GM23338 (cell line): Measurements from ENCODE around the gene MRPL23. TPM values are rescaled to one million over a fixed set of nuclear protein-coding genes. Genes with fewer than 3 reads are reported as not detected.

ENCODE experiments used
- ATAC-seq: fragments of 200-7000 bp; cut with Tn5 transposase; 3 replicates; pipeline ENCODE4 v1.9.1; 2020
- DNase-seq: peaks from one replicate; pipeline ENCODE4 v3.0.0-alpha.2; 2015; ENCODE audit warnings: low spot score
- H2AFZ ChIP-seq: fragments of 200-600 bp; sonication (generic); 2 replicates; pipeline ENCODE4 v1.8.0; 2016; ENCODE audit warnings: antibody characterized with exemption, mild to moderate bottlenecking, moderate library complexity
- H3F3A ChIP-seq: fragments of 200-600 bp; sonication (generic); replicated peaks from 2 replicates; pipeline ENCODE4 v1.8.0; 2017; ENCODE audit warnings: antibody characterized with exemption, mixed run types, low read depth
- H3K27ac ChIP-seq: fragments of 200-600 bp; sonication (generic); 2 replicates; pipeline ENCODE4 v1.6.1; 2016; ENCODE audit warnings: low read depth
- H3K27me3 ChIP-seq: fragments of 200-600 bp; sonication (generic); 2 replicates; pipeline ENCODE4 v1.8.0; 2016; ENCODE audit warnings: mild to moderate bottlenecking, mixed run types, moderate library complexity; ENCODE audit not compliant: insufficient read depth
- H3K36me3 ChIP-seq: fragments of 200-600 bp; sonication (generic); 2 replicates; pipeline ENCODE4 v1.8.0; 2016; ENCODE audit warnings: mild to moderate bottlenecking; ENCODE audit not compliant: insufficient read depth
- H3K4me1 ChIP-seq: fragments of 200-600 bp; sonication (generic); 2 replicates; pipeline ENCODE4 v1.8.0; 2016; ENCODE audit warnings: mild to moderate bottlenecking, moderate library complexity; ENCODE audit not compliant: insufficient read depth
- H3K4me2 ChIP-seq: fragments of 200-600 bp; sonication (generic); 2 replicates; pipeline ENCODE4 v1.7.1; 2017; ENCODE audit warnings: mixed run types
- H3K4me3 ChIP-seq: fragments of 200-600 bp; sonication (generic); 2 replicates; pipeline ENCODE4 v1.6.1; 2016; ENCODE audit warnings: mixed run types
- H3K79me2 ChIP-seq: fragments of 200-600 bp; sonication (generic); replicated peaks from 2 replicates; pipeline ENCODE4 v1.8.0; 2017; ENCODE audit warnings: mild to moderate bottlenecking; ENCODE audit not compliant: insufficient read depth
- H3K9me2 ChIP-seq: fragments of 200-600 bp; sonication (generic); 2 replicates; pipeline ENCODE4 v1.8.0; 2017; ENCODE audit not compliant: insufficient read depth
- H4K20me1 ChIP-seq: fragments of 200-600 bp; sonication (generic); replicated peaks from 2 replicates; pipeline ENCODE4 v1.8.0; 2017; ENCODE audit warnings: mild to moderate bottlenecking; ENCODE audit not compliant: insufficient read depth
- H3K27ac Mint-ChIP-seq: 2 replicates; pipeline ENCODE4 v1.8.0; 2020; ENCODE audit warnings: inconsistent platforms, mild to moderate bottlenecking, moderate library complexity, mixed read lengths
- H3K27me3 Mint-ChIP-seq: 3 replicates; pipeline ENCODE4 v1.8.0; 2022; ENCODE audit warnings: low read depth, mild to moderate bottlenecking, moderate library complexity, mixed read lengths, inconsistent platforms; ENCODE audit not compliant: insufficient read depth, poor library complexity
- H3K36me3 Mint-ChIP-seq: 3 replicates; pipeline ENCODE4 v1.8.0; 2021; ENCODE audit warnings: low read depth, mild to moderate bottlenecking, inconsistent platforms, moderate library complexity, mixed read lengths
- H3K4me1 Mint-ChIP-seq: 3 replicates; pipeline ENCODE4 v1.8.0; 2020; ENCODE audit warnings: mild to moderate bottlenecking, inconsistent platforms, mixed read lengths
- H3K4me3 Mint-ChIP-seq: 3 replicates; pipeline ENCODE4 v1.8.0; 2021; ENCODE audit warnings: moderate library complexity, mild to moderate bottlenecking, inconsistent platforms, mixed read lengths
- H3K9me3 Mint-ChIP-seq: 3 replicates; pipeline ENCODE4 v1.8.0; 2020; ENCODE audit warnings: moderate library complexity, mild to moderate bottlenecking, inconsistent platforms, mixed read lengths
- CREB1 ChIP-seq: fragments of 250-450 bp; sonication (Bioruptor Pico); IDR thresholded peaks from 2 replicates; pipeline ENCODE4 v1.5.0; 2020; ENCODE audit warnings: low read depth, mild to moderate bottlenecking, moderate library complexity
- EZH2 ChIP-seq: fragments of 200-600 bp; sonication (generic); IDR thresholded peaks from one replicate; pipeline ENCODE4 v1.8.0; 2017; ENCODE audit warnings: antibody characterized with exemption, mild to moderate bottlenecking, low read depth; ENCODE audit not compliant: unreplicated experiment
- EZH2phosphoT487 ChIP-seq: fragments of 200-600 bp; sonication (generic); IDR thresholded peaks from one replicate; pipeline ENCODE4 v1.8.1; 2018; ENCODE audit warnings: antibody characterized with exemption; ENCODE audit not compliant: unreplicated experiment
- JUNB ChIP-seq: IDR thresholded peaks from one replicate; pipeline ENCODE4 v1.6.1; 2016; ENCODE audit warnings: antibody characterized with exemption; ENCODE audit not compliant: unreplicated experiment
- NANOG ChIP-seq: IDR thresholded peaks from 2 replicates; pipeline ENCODE4 v1.6.1; 2016; ENCODE audit warnings: antibody characterized with exemption, borderline replicate concordance
- POLR2AphosphoS5 ChIP-seq: IDR thresholded peaks from 2 replicates; pipeline ENCODE4 v1.6.1; 2016; ENCODE audit warnings: antibody characterized with exemption, low read depth
- STAT1 ChIP-seq: IDR thresholded peaks from one replicate; pipeline ENCODE4 v1.6.1; 2016; ENCODE audit warnings: antibody characterized with exemption; ENCODE audit not compliant: unreplicated experiment
- ZNF114 ChIP-seq: fragments of 250-450 bp; sonication (Bioruptor Pico); IDR thresholded peaks from 2 replicates; pipeline ENCODE4 v1.5.0; 2020; ENCODE audit warnings: mild to moderate bottlenecking, moderate library complexity
- ZNF331 ChIP-seq: fragments of 250-450 bp; sonication (Bioruptor Pico); IDR thresholded peaks from 2 replicates; pipeline ENCODE4 v1.5.0; 2020; ENCODE audit warnings: low read depth, mild to moderate bottlenecking, moderate library complexity
- polyA plus RNA-seq: library from polyadenylated mRNA; unstranded; fragments of >200 nt; fragmentation: Nextera tagmentation; extraction: Ambion mirVana; gene quantifications from 2 replicates; pipeline ENCODE4 v1.2.1, GENCODE V29; 2016
- total RNA-seq: library from RNA; depleted of rRNA; stranded (reverse); fragments of >200 nt; shearing (Covaris generic); gene quantifications from 2 replicates; pipeline ENCODE4 v1.2.3, GENCODE V29; 2014
- TF ChIP-seq, protein P1 (sequence below), 2 experiments: fragments of 200-600 bp in 1 of 2; sonication (generic) in 1 of 2; conservative IDR thresholded peaks; 2 replicates each; pipeline versions ENCODE4 v1.5.1 to v1.6.1; 2016 to 2017; ENCODE audit warnings: antibody characterized with exemption in 2 of 2, low read depth in 2 of 2, mild to moderate bottlenecking in 2 of 2, moderate library complexity in 1 of 2
- TF ChIP-seq, protein P2 (sequence below): IDR thresholded peaks from 2 replicates; pipeline ENCODE4 v1.6.1; 2016; ENCODE audit warnings: antibody characterized with exemption
- TF ChIP-seq, protein P3 (sequence below): fragments of 250-450 bp; sonication (Bioruptor Pico); IDR thresholded peaks from 2 replicates; pipeline ENCODE4 v1.5.0; 2020; ENCODE audit warnings: mild to moderate bottlenecking, moderate library complexity
- TF ChIP-seq, protein P4 (sequence below): IDR thresholded peaks from one replicate; pipeline ENCODE4 v1.6.1; 2018; ENCODE audit warnings: antibody characterized with exemption; ENCODE audit not compliant: unreplicated experiment

The MRPL23 gene
- total and polyA plus RNA-seq, 2 experiments from 2014 or later, result 84.7 to 91.5 TPM

DNA sequence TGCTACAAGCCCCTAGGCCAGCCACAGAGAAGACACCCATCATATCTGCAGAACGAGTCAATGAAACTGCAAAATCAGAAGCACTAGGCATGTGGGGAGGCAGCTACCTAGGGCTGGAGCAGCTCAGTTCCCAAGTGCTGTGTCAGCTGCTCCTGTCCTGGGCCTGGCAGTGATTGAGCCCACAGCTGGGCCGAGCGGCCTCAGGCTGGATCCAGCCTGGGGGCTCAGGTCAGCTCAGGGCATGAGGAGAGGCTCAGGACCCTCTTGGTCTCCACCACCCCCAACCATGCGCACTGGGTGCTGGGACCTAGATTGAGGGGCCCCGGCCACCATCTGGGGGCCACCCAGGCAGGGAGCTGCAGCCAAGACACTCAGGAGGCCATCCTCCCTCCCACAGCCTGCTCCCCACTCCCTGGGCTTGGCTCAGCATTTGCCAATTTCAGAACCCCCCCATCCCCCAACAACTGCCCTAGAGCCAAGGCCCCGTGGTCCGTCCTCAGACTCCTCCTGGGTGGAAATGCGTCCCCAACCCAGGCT is 30.1 kb upstream of the MRPL23 start:
- no peaks in the 10 kb centered on the region; the same call in 2 of the 3 replicates for H3K36me3 Mint-ChIP-seq
- Histone ChIP-seq H3F3A (no peaks in the 10 kb centered on the region), H3K4me2 (no peak overlapping the region), H2AFZ (no peak overlapping the region), H3K4me1 (no peaks in the 10 kb centered on the region), H3K4me3 (no peak overlapping the region), H4K20me1 (no peaks in the 10 kb centered on the region), H3K79me2 (no peaks in the 10 kb centered on the region), H3K9me2 (no peaks in the 10 kb centered on the region), H3K27me3 (no peaks in the 10 kb centered on the region), H3K27ac (no peak overlapping the region), H3K36me3 (no peaks in the 10 kb centered on the region)
- H3K27me3 Mint-ChIP-seq, result peaks cover 5% of the 10 kb centered on the region
- ATAC-seq, result no peak
- H3K4me3 Mint-ChIP-seq, result no peak overlapping the region
- no peaks in the 10 kb centered on the region for H3K4me1 Mint-ChIP-seq
- no peak overlapping the region for H3K27ac Mint-ChIP-seq
- DNase-seq, result no peak
- TF ChIP-seq ZNF331 (CRISPR knock-in tag), result no peak
- no peak for TF ChIP-seq ZNF114 (CRISPR knock-in tag)
- TF ChIP-seq, protein P1, sequence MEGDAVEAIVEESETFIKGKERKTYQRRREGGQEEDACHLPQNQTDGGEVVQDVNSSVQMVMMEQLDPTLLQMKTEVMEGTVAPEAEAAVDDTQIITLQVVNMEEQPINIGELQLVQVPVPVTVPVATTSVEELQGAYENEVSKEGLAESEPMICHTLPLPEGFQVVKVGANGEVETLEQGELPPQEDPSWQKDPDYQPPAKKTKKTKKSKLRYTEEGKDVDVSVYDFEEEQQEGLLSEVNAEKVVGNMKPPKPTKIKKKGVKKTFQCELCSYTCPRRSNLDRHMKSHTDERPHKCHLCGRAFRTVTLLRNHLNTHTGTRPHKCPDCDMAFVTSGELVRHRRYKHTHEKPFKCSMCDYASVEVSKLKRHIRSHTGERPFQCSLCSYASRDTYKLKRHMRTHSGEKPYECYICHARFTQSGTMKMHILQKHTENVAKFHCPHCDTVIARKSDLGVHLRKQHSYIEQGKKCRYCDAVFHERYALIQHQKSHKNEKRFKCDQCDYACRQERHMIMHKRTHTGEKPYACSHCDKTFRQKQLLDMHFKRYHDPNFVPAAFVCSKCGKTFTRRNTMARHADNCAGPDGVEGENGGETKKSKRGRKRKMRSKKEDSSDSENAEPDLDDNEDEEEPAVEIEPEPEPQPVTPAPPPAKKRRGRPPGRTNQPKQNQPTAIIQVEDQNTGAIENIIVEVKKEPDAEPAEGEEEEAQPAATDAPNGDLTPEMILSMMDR (conservative IDR thresholded peaks at IDR 0.05; ENCODE audit: low read depth in 2 of 2), result no peak
- TF ChIP-seq, protein P2, sequence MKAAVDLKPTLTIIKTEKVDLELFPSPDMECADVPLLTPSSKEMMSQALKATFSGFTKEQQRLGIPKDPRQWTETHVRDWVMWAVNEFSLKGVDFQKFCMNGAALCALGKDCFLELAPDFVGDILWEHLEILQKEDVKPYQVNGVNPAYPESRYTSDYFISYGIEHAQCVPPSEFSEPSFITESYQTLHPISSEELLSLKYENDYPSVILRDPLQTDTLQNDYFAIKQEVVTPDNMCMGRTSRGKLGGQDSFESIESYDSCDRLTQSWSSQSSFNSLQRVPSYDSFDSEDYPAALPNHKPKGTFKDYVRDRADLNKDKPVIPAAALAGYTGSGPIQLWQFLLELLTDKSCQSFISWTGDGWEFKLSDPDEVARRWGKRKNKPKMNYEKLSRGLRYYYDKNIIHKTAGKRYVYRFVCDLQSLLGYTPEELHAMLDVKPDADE, result no peak
- TF ChIP-seq JUNB, result no peak
- no peak for TF ChIP-seq NANOG
- no peak for TF ChIP-seq POLR2AphosphoS5
- no peak for TF ChIP-seq STAT1
- TF ChIP-seq EZH2phosphoT487, result no peak
- TF ChIP-seq, protein P3, sequence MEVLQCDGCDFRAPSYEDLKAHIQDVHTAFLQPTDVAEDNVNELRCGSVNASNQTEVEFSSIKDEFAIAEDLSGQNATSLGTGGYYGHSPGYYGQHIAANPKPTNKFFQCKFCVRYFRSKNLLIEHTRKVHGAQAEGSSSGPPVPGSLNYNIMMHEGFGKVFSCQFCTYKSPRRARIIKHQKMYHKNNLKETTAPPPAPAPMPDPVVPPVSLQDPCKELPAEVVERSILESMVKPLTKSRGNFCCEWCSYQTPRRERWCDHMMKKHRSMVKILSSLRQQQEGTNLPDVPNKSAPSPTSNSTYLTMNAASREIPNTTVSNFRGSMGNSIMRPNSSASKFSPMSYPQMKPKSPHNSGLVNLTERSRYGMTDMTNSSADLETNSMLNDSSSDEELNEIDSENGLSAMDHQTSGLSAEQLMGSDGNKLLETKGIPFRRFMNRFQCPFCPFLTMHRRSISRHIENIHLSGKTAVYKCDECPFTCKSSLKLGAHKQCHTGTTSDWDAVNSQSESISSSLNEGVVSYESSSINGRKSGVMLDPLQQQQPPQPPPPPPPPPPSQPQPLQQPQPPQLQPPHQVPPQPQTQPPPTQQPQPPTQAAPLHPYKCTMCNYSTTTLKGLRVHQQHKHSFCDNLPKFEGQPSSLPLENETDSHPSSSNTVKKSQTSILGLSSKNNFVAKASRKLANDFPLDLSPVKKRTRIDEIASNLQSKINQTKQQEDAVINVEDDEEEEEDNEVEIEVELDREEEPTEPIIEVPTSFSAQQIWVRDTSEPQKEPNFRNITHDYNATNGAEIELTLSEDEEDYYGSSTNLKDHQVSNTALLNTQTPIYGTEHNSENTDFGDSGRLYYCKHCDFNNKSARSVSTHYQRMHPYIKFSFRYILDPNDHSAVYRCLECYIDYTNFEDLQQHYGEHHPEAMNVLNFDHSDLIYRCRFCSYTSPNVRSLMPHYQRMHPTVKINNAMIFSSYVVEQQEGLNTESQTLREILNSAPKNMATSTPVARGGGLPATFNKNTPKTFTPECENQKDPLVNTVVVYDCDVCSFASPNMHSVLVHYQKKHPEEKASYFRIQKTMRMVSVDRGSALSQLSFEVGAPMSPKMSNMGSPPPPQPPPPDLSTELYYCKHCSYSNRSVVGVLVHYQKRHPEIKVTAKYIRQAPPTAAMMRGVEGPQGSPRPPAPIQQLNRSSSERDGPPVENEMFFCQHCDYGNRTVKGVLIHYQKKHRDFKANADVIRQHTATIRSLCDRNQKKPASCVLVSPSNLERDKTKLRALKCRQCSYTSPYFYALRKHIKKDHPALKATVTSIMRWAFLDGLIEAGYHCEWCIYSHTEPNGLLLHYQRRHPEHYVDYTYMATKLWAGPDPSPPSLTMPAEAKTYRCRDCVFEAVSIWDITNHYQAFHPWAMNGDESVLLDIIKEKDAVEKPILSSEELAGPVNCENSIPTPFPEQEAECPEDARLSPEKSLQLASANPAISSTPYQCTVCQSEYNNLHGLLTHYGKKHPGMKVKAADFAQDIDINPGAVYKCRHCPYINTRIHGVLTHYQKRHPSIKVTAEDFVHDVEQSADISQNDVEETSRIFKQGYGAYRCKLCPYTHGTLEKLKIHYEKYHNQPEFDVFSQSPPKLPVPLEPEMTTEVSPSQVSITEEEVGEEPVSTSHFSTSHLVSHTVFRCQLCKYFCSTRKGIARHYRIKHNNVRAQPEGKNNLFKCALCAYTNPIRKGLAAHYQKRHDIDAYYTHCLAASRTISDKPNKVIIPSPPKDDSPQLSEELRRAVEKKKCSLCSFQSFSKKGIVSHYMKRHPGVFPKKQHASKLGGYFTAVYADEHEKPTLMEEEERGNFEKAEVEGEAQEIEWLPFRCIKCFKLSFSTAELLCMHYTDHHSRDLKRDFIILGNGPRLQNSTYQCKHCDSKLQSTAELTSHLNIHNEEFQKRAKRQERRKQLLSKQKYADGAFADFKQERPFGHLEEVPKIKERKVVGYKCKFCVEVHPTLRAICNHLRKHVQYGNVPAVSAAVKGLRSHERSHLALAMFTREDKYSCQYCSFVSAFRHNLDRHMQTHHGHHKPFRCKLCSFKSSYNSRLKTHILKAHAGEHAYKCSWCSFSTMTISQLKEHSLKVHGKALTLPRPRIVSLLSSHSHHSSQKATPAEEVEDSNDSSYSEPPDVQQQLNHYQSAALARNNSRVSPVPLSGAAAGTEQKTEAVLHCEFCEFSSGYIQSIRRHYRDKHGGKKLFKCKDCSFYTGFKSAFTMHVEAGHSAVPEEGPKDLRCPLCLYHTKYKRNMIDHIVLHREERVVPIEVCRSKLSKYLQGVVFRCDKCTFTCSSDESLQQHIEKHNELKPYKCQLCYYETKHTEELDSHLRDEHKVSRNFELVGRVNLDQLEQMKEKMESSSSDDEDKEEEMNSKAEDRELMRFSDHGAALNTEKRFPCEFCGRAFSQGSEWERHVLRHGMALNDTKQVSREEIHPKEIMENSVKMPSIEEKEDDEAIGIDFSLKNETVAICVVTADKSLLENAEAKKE (CRISPR knock-in tag), result no peak
- no peak for TF ChIP-seq EZH2
- no peak for TF ChIP-seq CREB1 (CRISPR knock-in tag)
- TF ChIP-seq, protein P4, sequence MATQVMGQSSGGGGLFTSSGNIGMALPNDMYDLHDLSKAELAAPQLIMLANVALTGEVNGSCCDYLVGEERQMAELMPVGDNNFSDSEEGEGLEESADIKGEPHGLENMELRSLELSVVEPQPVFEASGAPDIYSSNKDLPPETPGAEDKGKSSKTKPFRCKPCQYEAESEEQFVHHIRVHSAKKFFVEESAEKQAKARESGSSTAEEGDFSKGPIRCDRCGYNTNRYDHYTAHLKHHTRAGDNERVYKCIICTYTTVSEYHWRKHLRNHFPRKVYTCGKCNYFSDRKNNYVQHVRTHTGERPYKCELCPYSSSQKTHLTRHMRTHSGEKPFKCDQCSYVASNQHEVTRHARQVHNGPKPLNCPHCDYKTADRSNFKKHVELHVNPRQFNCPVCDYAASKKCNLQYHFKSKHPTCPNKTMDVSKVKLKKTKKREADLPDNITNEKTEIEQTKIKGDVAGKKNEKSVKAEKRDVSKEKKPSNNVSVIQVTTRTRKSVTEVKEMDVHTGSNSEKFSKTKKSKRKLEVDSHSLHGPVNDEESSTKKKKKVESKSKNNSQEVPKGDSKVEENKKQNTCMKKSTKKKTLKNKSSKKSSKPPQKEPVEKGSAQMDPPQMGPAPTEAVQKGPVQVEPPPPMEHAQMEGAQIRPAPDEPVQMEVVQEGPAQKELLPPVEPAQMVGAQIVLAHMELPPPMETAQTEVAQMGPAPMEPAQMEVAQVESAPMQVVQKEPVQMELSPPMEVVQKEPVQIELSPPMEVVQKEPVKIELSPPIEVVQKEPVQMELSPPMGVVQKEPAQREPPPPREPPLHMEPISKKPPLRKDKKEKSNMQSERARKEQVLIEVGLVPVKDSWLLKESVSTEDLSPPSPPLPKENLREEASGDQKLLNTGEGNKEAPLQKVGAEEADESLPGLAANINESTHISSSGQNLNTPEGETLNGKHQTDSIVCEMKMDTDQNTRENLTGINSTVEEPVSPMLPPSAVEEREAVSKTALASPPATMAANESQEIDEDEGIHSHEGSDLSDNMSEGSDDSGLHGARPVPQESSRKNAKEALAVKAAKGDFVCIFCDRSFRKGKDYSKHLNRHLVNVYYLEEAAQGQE, result no peak
- peaks cover 6% of the 10 kb centered on the region; the same call in 2 of the 3 replicates for H3K9me3 Mint-ChIP-seq
